Nephron progenitor cell (in vitro differentiated cells): Measurements from ENCODE around the gene KCNC1.
A peak's percentile ranks its signal among the peaks of the same experiment; 100 is the strongest.

Experiments used
- DNase-seq: peaks from one replicate; pipeline ENCODE4 v3.0.0; 2021
- H3K27ac Mint-ChIP-seq: 2 replicates; pipeline ENCODE4 v1.8.0; 2021; ENCODE audit warnings: mild to moderate bottlenecking, moderate library complexity, mixed read lengths
- H3K27me3 Mint-ChIP-seq: 2 replicates; pipeline ENCODE4 v1.8.0; 2021; ENCODE audit warnings: mild to moderate bottlenecking, low read depth, mixed read lengths; ENCODE audit not compliant: poor library complexity
- H3K36me3 Mint-ChIP-seq: 2 replicates; pipeline ENCODE4 v1.8.0; 2021; ENCODE audit warnings: low read depth, mixed read lengths
- H3K4me1 Mint-ChIP-seq: 2 replicates; pipeline ENCODE4 v1.8.0; 2021; ENCODE audit warnings: mixed read lengths
- H3K4me3 Mint-ChIP-seq: 2 replicates; pipeline ENCODE4 v1.8.0; 2021; ENCODE audit warnings: mild to moderate bottlenecking, moderate library complexity, mixed read lengths
- H3K9me3 Mint-ChIP-seq: 2 replicates; pipeline ENCODE4 v1.8.0; 2021; ENCODE audit warnings: mild to moderate bottlenecking, moderate library complexity, mixed read lengths
- TF ChIP-seq, protein P1 (sequence below): fragments of 200-600 bp; sonication (generic); IDR thresholded peaks from 2 replicates; pipeline ENCODE4 v1.5.0; 2021; ENCODE audit warnings: antibody characterized with exemption

KCNC1 gene

DNA sequence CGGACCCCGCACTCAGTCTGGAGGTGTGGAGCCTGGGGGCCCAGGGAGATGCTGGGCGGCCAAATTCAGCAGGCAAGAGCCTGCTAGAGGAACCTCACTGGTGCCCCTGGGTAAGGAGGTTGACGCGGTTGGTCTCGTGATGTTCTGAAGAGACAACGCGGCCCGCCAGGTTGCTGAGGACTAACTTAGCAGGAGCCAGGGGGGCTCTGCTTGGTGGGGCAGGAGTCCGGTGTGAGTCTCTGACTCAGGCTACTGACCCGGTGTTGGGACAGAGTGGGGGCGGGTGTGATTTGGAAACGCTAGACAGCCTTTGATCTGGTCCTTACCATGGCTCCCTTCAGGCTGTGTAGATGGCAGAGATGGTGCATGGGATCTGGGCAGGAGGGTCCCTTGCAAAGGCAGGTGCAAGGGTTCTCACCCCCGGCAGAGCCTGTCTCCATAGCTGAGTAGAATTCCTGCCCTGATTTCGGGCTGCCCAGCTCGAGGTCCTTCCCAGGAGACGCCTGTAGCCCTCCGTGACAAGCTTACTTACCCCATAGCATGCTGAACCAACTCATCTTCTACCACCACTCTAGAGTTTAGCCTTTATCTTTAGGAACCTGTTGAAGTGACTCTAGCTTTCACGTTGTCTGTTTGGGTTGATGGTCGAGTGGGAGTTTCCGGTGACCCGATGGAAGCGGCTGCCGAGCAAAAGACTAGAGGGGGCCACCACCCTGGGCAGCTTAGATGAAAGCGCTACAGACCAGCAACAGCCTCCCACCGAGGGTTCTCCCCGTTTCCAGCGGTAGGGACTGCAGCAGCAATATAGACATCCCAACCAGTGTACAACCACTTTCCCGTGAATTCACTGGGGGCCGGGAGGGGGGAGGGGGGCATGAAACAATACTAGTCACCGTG lies 38.4 kb downstream of the KCNC1 start:
- no peaks in the 10 kb centered on the region for H3K9me3 Mint-ChIP-seq
- peaks cover 51% of the 10 kb centered on the region for H3K4me1 Mint-ChIP-seq
- TF ChIP-seq, protein P1, sequence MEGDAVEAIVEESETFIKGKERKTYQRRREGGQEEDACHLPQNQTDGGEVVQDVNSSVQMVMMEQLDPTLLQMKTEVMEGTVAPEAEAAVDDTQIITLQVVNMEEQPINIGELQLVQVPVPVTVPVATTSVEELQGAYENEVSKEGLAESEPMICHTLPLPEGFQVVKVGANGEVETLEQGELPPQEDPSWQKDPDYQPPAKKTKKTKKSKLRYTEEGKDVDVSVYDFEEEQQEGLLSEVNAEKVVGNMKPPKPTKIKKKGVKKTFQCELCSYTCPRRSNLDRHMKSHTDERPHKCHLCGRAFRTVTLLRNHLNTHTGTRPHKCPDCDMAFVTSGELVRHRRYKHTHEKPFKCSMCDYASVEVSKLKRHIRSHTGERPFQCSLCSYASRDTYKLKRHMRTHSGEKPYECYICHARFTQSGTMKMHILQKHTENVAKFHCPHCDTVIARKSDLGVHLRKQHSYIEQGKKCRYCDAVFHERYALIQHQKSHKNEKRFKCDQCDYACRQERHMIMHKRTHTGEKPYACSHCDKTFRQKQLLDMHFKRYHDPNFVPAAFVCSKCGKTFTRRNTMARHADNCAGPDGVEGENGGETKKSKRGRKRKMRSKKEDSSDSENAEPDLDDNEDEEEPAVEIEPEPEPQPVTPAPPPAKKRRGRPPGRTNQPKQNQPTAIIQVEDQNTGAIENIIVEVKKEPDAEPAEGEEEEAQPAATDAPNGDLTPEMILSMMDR = no peak
- H3K36me3 Mint-ChIP-seq = no peaks in the 10 kb centered on the region
- no peak overlapping the region for H3K27ac Mint-ChIP-seq
- H3K4me3 Mint-ChIP-seq = no peak overlapping the region
- peaks cover 35% of the 10 kb centered on the region for H3K27me3 Mint-ChIP-seq
- peak; percentile 3 for DNase-seq

DNA sequence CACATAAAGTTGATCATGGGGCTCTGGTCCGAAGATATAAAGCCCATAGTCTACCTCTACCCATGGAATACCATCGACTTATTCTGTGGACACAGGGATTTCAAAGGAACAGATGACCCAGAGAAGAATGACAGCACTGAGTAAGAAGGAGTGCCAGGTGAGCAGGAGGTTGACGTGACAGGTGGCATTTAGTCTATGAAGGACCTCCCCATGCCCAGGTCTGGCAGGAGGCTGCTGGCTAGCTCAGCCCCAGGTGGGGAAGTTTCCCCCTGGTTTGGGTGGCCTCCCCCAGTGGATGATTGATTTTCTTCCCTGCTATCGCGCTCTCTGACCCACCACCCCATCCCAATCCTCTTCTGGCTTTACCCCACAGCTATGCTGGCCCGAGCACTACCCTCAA lies 39.1 kb downstream of the KCNC1 start:
- Mint-ChIP-seq H3K4me1 (peaks cover 51% of the 10 kb centered on the region), H3K27ac (no peak overlapping the region), H3K27me3 (peaks cover 35% of the 10 kb centered on the region), H3K36me3 (no peaks in the 10 kb centered on the region), H3K4me3 (no peak overlapping the region), H3K9me3 (no peaks in the 10 kb centered on the region)
- DNase-seq = no peak
- TF ChIP-seq, protein P1 = no peak

DNA sequence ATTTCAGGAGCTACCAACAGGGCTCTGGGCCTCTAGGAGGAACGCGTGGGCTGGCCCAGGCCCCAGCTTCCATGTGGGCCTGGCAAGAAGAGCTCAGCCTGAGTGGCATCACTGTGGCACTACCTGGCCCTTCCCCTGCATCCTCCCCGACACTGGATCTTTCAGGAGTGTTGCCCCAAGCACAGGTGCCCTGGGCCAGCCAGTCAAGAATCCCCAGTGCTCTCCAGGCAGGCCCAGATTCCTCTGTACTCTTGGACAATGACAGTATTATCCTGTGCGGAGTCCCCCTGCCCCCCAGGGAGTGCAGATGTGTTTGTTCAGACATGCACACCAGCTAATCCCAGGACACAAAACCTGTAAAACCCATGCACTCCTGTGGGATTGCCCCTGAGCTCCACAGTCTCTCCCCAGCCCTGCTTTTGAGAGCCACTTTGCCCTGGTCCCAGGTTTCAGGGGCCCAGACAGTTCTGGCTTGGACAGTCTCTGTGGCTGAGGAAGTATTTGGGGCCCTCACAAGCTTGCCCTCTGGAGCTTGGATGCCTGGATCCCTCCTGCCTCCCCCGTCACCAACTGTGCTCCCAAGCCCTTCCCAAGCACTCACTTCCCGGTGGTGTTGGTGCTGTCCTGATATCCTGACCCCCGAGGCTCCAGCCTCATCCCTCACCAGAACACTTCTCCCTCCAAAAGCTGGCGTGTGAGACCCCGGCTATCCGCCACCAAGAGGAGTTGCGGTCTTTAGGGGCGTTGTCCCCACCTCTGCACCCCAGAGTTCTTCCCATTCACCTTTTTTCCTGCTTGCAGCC lies 39.9 kb downstream of the KCNC1 start:
- Mint-ChIP-seq H3K4me3 (no peak overlapping the region), H3K36me3 (no peaks in the 10 kb centered on the region), H3K4me1 (peaks cover 44% of the 10 kb centered on the region)

DNA sequence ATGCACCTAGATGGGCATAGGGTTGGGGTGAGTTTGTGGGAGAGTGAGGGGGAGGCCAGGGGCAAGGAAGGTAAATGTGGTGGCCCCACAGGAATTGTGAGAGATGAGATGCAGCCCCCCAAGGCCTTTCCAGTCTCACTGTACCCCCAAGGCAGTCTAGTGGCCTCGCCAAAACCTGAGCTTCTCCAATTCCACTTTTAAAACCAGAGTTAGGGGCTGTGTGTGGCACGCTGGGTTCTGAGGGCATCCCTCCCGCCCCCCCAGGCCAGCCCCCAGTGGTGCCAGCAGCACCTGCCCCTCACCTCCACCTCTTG lies 40.4 kb downstream of the KCNC1 start:
- Mint-ChIP-seq H3K27me3 (peaks cover 24% of the 10 kb centered on the region), H3K4me1 (peaks cover 38% of the 10 kb centered on the region), H3K36me3 (no peaks in the 10 kb centered on the region), H3K27ac (no peak overlapping the region), H3K4me3 (no peak overlapping the region), H3K9me3 (no peaks in the 10 kb centered on the region)
- DNase-seq = no peak
- TF ChIP-seq, protein P1 = no peak

More for the DNA sequence above, 39.9 kb downstream of the KCNC1 start:
- TF ChIP-seq, protein P1 = no peak
- H3K27me3 Mint-ChIP-seq = peaks cover 28% of the 10 kb centered on the region
- H3K9me3 Mint-ChIP-seq = no peaks in the 10 kb centered on the region
- no peak overlapping the region for H3K27ac Mint-ChIP-seq
- DNase-seq = no peak

DNA sequence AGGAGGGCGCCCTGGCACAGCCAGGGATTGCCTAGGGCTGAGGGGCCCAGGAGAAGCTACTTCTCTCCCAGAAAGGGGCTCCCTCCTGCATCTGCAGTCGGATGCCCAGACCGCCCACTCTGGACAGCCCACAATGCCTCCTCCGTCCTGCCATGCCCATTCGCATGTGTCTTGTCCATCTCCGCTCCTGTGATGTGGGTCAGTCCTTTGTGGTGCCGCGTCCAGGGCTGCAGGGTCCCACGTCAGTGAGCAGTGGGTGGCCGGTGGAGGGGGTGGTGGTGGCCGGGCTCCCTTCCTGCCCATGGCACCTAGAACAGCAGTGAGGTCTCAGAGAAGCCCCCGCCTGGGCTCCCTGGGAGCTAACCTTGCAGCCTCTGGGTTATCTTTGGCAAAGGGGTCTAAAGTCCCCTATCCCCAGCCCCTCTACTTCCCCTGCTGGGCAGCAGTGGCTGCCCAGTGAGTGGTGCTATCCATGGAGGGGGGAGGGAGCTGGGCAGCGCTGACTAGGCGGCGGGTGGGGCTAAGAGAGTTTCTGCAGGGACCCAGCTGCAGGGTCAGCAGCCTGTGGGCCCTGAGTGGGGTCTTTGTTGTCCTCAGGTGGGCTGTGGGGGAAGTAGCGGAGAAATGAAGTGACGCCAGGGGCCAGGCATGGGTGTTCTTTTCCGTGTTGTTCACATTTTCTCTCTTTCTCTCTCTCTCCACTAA lies 41.1 kb downstream of the KCNC1 start:
- Mint-ChIP-seq H3K4me3 (no peak overlapping the region), H3K27me3 (peaks cover 24% of the 10 kb centered on the region), H3K36me3 (no peaks in the 10 kb centered on the region), H3K27ac (no peak overlapping the region), H3K9me3 (no peaks in the 10 kb centered on the region), H3K4me1 (peaks cover 32% of the 10 kb centered on the region)
- TF ChIP-seq, protein P1 = no peak
- DNase-seq = no peak
